Fibroblast of lung (primary cell): ENCODE results near the gene NUDCD2. TPM values are rescaled to one million over a fixed set of nuclear protein-coding genes. Genes with fewer than 3 reads are reported as not detected.
"Not testable (repeated sequence)": the region's sequence is repeated elsewhere in the genome, so short reads cannot be mapped to it uniquely, and the experiment has no call there.

Experiments used
- DNase-seq, 2 donors: peaks; one replicate each; pipeline versions ENCODE4 v3.0.0 to v3.0.0-alpha.2; 2010; ENCODE audit warnings: low read depth in 2 of 2
- H2AFZ ChIP-seq: 2 replicates; pipeline ENCODE4 v1.5.1; 2012; ENCODE audit warnings: low read length, control low read depth, inconsistent platforms
- H3K27ac ChIP-seq: 2 replicates; pipeline ENCODE4 v1.5.1; 2011; ENCODE audit warnings: low read length, control low read depth; ENCODE audit not compliant: insufficient read depth
- H3K27me3 ChIP-seq: 2 replicates; pipeline ENCODE4 v1.5.1; 2011; ENCODE audit warnings: mild to moderate bottlenecking, low read length; ENCODE audit not compliant: control insufficient read depth, insufficient read depth
- H3K36me3 ChIP-seq: 2 replicates; pipeline ENCODE4 v1.5.1; 2011; ENCODE audit warnings: low read length; ENCODE audit not compliant: control insufficient read depth, insufficient read depth
- H3K4me1 ChIP-seq: 2 replicates; pipeline ENCODE4 v1.5.1; 2011; ENCODE audit warnings: low read length; ENCODE audit not compliant: control insufficient read depth, insufficient read depth; ENCODE audit errors: extremely low read depth
- H3K4me2 ChIP-seq: 2 replicates; pipeline ENCODE4 v1.5.1; 2011; ENCODE audit warnings: low read length, control low read depth; ENCODE audit not compliant: insufficient read depth; ENCODE audit errors: extremely low read depth
- H3K4me3 ChIP-seq, 4 experiments: fragments of 200-600 bp in 1 of 4; sonication (generic) in 1 of 4; replicated peaks in 1 of 4; 2 replicates each; pipeline ENCODE4 v1.5.1; 2011 to 2016; ENCODE audit warnings: low read length in 4 of 4, low read depth in 3 of 4, mild to moderate bottlenecking in 3 of 4, control low read depth in 2 of 4, inconsistent platforms in 1 of 4, mixed read lengths in 1 of 4; ENCODE audit not compliant: insufficient read depth in 1 of 4; ENCODE audit errors: control extremely low read depth in 1 of 4
- H3K79me2 ChIP-seq: 2 replicates; pipeline ENCODE4 v1.5.1; 2012; ENCODE audit warnings: mild to moderate bottlenecking, low read length, inconsistent platforms; ENCODE audit not compliant: control insufficient read depth, insufficient read depth
- H3K9ac ChIP-seq: 2 replicates; pipeline ENCODE4 v1.5.1; 2011; ENCODE audit warnings: mild to moderate bottlenecking, low read length, control low read depth; ENCODE audit not compliant: insufficient read depth
- H3K9me3 ChIP-seq: 2 replicates; pipeline ENCODE4 v1.5.1; 2012; ENCODE audit warnings: low read depth, low read length; ENCODE audit not compliant: control insufficient read depth, insufficient read depth
- H4K20me1 ChIP-seq: 2 replicates; pipeline ENCODE4 v1.5.1; 2011; ENCODE audit warnings: low read length; ENCODE audit not compliant: control insufficient read depth, insufficient read depth; ENCODE audit errors: extremely low read depth
- CTCF ChIP-seq, 2 donors: IDR thresholded peaks in 1 of 2; conservative IDR thresholded peaks in 1 of 2; 1 replicate in 1 of 2; 2 replicates in 1 of 2; pipeline ENCODE4 v1.5.1; 2011 to 2012; ENCODE audit warnings: low read length in 2 of 2, control low read depth in 1 of 2, inconsistent platforms in 1 of 2, low read depth in 1 of 2, mild to moderate bottlenecking in 1 of 2
- EZH2 ChIP-seq: IDR thresholded peaks from 2 replicates; pipeline ENCODE4 v1.5.1; 2012; ENCODE audit warnings: low read length, control low read depth, mild to moderate bottlenecking; ENCODE audit errors: missing control alignments
- polyA plus RNA-seq, 2 donors: library from polyadenylated mRNA; depleted of rRNA in 1 of 2; stranded (reverse) in 1 of 2; unstranded in 1 of 2; fragments of >200 nt; gene quantifications; 2 replicates each; pipeline ENCODE4 v1.2.1, GENCODE V29; 2011 to 2012; ENCODE audit warnings: missing spikeins in 1 of 2
- total RNA-seq: library from RNA; depleted of rRNA; stranded (reverse); fragments of >200 nt; gene quantifications from 2 replicates; pipeline ENCODE4 v1.2.1, GENCODE V29; 2014

The NUDCD2 gene
- total and polyA plus RNA-seq, 2 donors (not counting 1 experiment from before 2014, with no cell fraction given) = 5.9 to 7.4 TPM

- H4K20me1 ChIP-seq = no peaks in the 10 kb centered on the region
- no peak overlapping the region for H3K4me3 ChIP-seq
- H3K27me3 ChIP-seq = no peaks in the 10 kb centered on the region
- TF ChIP-seq EZH2 (no peak), CTCF (conservative IDR thresholded peaks at IDR 0.05 in 1 of 2, IDR thresholded peaks at IDR 0.05 in 1 of 2; ENCODE audit: low read depth in 1 of 2, low read length in 2 of 2) (no peak)
- H3K36me3 ChIP-seq = no peaks in the 10 kb centered on the region
- H3K27ac ChIP-seq = no peak overlapping the region
- no peak overlapping the region for H3K4me2 ChIP-seq
- no peaks in the 10 kb centered on the region for H3K9me3 ChIP-seq
- H3K79me2 ChIP-seq = no peaks in the 10 kb centered on the region
- no peak overlapping the region for H3K9ac ChIP-seq
- DNase-seq = no peak
- H3K4me1 ChIP-seq = no peaks in the 10 kb centered on the region
- no peak overlapping the region for H2AFZ ChIP-seq
Observed at GRCh38 chr5:163424836-163425235, 35.1 kb downstream of the NUDCD2 start.

- H3K36me3 ChIP-seq, H3K9ac ChIP-seq, H3K4me3 ChIP-seq, H3K27ac ChIP-seq, H3K9me3 ChIP-seq, H3K79me2 ChIP-seq, H2AFZ ChIP-seq, H4K20me1 ChIP-seq, H3K4me2 ChIP-seq, H3K4me1 ChIP-seq, DNase-seq, H3K27me3 ChIP-seq: not testable (repeated sequence)
Observed at GRCh38 chr5:163415673-163416072, 44.2 kb downstream of the NUDCD2 start.

- Histone ChIP-seq H2AFZ (no peak overlapping the region), H3K9ac (no peak overlapping the region), H3K4me1 (no peaks in the 10 kb centered on the region), H3K27me3 (no peaks in the 10 kb centered on the region), H4K20me1 (no peaks in the 10 kb centered on the region), H3K79me2 (no peaks in the 10 kb centered on the region), H3K9me3 (no peaks in the 10 kb centered on the region), H3K36me3 (no peaks in the 10 kb centered on the region), H3K27ac (no peak overlapping the region), H3K4me2 (no peak overlapping the region), H3K4me3 (no peak overlapping the region)
- no peak for DNase-seq
- TF ChIP-seq EZH2 = no peak
- no peak for TF ChIP-seq CTCF (conservative IDR thresholded peaks at IDR 0.05 in 1 of 2, IDR thresholded peaks at IDR 0.05 in 1 of 2; ENCODE audit: low read depth in 1 of 2, low read length in 2 of 2)
Observed at GRCh38 chr5:163410505-163410904, 49.4 kb downstream of the NUDCD2 start.
